ENCODE results near the gene SDHB. TPM values are rescaled to one million over a fixed set of nuclear protein-coding genes. Genes with fewer than 3 reads are reported as not detected.

Gene SDHB
- total and polyA plus RNA-seq, 2 donors from 2014 or later, result 92.0 to 313 TPM

GRCh38 chr1:17080085-17080759, 26.4 kb upstream of the SDHB start:
- FAIRE-seq (no peak), DNase-seq (no peak)
- H3K27me3 ChIP-seq (ENCODE audit: control insufficient read depth, insufficient read depth, low read length), result no peaks in the 10 kb centered on the region
- no peak overlapping the region for H3K27ac ChIP-seq (ENCODE audit: low read depth in 2 of 2, low read length in 2 of 2)
- H3K4me1 ChIP-seq (ENCODE audit: control insufficient read depth in 2 of 3, insufficient read depth in 2 of 3, low read depth in 1 of 3, low read length in 3 of 3), result no peaks in the 10 kb centered on the region
- H3K9ac ChIP-seq (ENCODE audit: low read length in 3 of 3), result no peak overlapping the region
- no peak for TF ChIP-seq CTCF (IDR thresholded peaks at IDR 0.05; ENCODE audit: borderline replicate concordance, extremely low read depth, insufficient read depth)
- intact Hi-C loops (cut with DNase I), result no loop called here
- no peaks in the 10 kb centered on the region for H3K9me3 ChIP-seq (ENCODE audit: control insufficient read depth in 2 of 3, insufficient read depth in 1 of 3, low read length in 3 of 3)
- no peak overlapping the region for H3K4me3 ChIP-seq (ENCODE audit: low read length in 3 of 3)
- no peaks in the 10 kb centered on the region for H3K36me3 ChIP-seq (ENCODE audit: control insufficient read depth in 2 of 3, insufficient read depth in 3 of 3, low read length in 3 of 3)

- Histone ChIP-seq H3K27ac (ENCODE audit: low read depth in 2 of 2, low read length in 2 of 2) (no peak overlapping the region), H3K27me3 (ENCODE audit: control insufficient read depth, insufficient read depth, low read length) (no peaks in the 10 kb centered on the region), H3K4me3 (ENCODE audit: low read length in 3 of 3) (no peak overlapping the region), H3K4me1 (ENCODE audit: control insufficient read depth in 2 of 3, insufficient read depth in 2 of 3, low read depth in 1 of 3, low read length in 3 of 3) (no peaks in the 10 kb centered on the region), H3K9me3 (ENCODE audit: control insufficient read depth in 2 of 3, insufficient read depth in 1 of 3, low read length in 3 of 3) (no peaks in the 10 kb centered on the region), H3K36me3 (ENCODE audit: control insufficient read depth in 2 of 3, insufficient read depth in 3 of 3, low read length in 3 of 3) (no peaks in the 10 kb centered on the region), H3K9ac (ENCODE audit: low read length in 3 of 3) (no peak overlapping the region)
- no peak for FAIRE-seq
- no peak for TF ChIP-seq CTCF (IDR thresholded peaks at IDR 0.05; ENCODE audit: borderline replicate concordance, extremely low read depth, insufficient read depth)
- DNase-seq, result peak in 1 of 5 donors; percentile 14
- intact Hi-C loops (cut with DNase I), result no loop called here
These were observed 25.4 kb upstream of the SDHB start for GRCh38 chr1:17078991-17079868.

- DNase-seq, result no peak
- no peak for TF ChIP-seq CTCF (IDR thresholded peaks at IDR 0.05; ENCODE audit: borderline replicate concordance, extremely low read depth, insufficient read depth)
- intact Hi-C loops (cut with DNase I), result no loop called here
- no peaks in the 10 kb centered on the region for H3K4me1 ChIP-seq (ENCODE audit: control insufficient read depth in 2 of 3, insufficient read depth in 2 of 3, low read depth in 1 of 3, low read length in 3 of 3)
- H3K4me3 ChIP-seq (ENCODE audit: low read length in 3 of 3), result no peak overlapping the region
- FAIRE-seq, result no peak
- no peak overlapping the region for H3K9ac ChIP-seq (ENCODE audit: low read length in 3 of 3)
- no peak overlapping the region for H3K27ac ChIP-seq (ENCODE audit: low read depth in 2 of 2, low read length in 2 of 2)
- H3K27me3 ChIP-seq (ENCODE audit: control insufficient read depth, insufficient read depth, low read length), result no peaks in the 10 kb centered on the region
- H3K36me3 ChIP-seq (ENCODE audit: control insufficient read depth in 2 of 3, insufficient read depth in 3 of 3, low read length in 3 of 3), result no peaks in the 10 kb centered on the region
- H3K9me3 ChIP-seq (ENCODE audit: control insufficient read depth in 2 of 3, insufficient read depth in 1 of 3, low read length in 3 of 3), result no peaks in the 10 kb centered on the region
These were observed 21.8 kb upstream of the SDHB start for GRCh38 chr1:17075470-17076255.

All from kidney (tissue), 14 donors.